Aortic smooth muscle cell (primary cell): Measurements from ENCODE around the gene HERC5. TPM values are rescaled to one million over a fixed set of nuclear protein-coding genes. Genes with fewer than 3 reads are reported as not detected.

Experiments
- total RNA-seq: library from RNA; depleted of rRNA; stranded (reverse); fragments of >200 nt; gene quantifications from 2 replicates; pipeline ENCODE4 v1.2.3, GENCODE V29; 2014

The HERC5 gene
- 1.6 and 2.5 TPM in 2 replicates for total RNA-seq

DNA sequence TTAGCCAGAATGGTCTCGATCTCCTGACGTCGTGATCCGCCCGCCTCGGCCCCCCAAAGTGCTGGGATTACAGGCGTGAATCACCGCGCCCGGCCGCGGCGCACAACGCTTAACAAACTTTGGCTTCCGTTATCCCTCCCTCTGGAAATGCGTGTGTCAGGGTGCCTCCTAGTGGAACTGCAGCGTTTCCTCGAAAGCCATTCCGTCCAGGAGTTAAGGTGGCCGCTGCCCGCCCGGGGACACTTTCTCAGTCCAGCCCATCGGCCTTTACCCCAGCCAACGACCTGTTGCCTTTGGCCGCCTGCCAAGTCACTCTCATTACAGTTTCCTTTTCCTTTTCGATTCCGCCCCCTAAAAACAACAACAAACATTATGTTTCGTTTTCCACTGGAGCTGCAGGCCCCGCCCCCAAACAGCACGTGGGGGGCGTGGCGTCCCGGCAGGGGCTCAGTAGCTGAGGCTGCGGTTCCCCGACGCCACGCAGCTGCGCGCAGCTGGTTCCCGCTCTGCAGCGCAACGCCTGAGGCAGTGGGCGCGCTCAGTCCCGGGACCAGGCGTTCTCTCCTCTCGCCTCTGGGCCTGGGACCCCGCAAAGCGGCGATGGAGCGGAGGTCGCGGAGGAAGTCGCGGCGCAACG lies at the start of gene HERC5:
HERC5 (plus strand) TSS at position 450 of the 637 bp plus-strand sequence; CDS start at position 601, 151 bp downstream.

DNA sequence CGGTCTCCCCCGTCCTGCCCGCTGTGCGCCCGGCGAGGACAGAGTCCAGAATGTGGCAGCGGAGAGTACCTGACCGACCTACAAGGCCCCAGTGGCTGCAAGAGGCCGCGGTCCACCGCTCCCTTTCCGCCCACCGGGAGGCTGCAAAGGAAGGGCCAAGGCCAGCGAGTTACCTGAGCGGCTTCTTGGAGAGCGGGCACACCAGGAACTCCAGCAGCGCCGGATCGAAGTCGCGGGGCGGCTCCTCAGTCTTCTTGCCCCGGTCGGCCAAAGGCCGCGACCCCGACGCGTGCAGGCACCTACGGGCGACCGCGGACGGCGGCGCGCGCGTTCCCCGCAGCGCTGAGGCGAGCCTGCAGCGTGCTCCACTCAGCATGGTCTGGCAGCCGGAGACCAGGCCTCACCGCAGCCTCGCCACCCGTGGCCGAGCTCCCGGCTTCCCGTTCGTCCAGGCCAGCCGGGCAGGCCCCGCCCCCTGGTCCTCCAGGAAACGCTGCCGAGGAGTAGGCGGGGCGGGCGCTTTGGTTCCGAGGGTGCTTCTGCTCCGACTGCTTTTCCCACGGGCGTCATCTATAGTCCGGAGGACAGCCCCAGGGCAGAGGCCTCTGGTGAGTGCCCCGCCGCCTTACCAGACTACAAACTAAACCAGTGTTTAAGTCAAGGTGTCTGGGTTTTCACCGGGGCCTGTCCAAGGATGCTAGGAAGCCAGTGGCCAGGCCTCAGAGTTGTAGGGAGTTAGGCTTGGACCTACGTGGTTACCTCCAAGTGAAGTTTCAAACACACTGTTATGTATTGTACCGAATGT lies 66.6 kb downstream of the HERC5 start, which contains the start of gene PYURF:
PYURF (minus strand) TSS at position 452 of the 805 bp plus-strand sequence; CDS start at position 376, 76 bp downstream.

Other genes with a start within 250 kb of the HERC5 start
- gene PPM1K, start 172.6 kb upstream of the HERC5 start, total RNA-seq = 18.7 and 19.4 TPM in 2 replicates
- 6.3 and 7.5 TPM in 2 replicates for gene HERC6, start 78.3 kb upstream of the HERC5 start, total RNA-seq
- 75.4 and 81.0 TPM in 2 replicates for gene PYURF, start 66.7 kb downstream of the HERC5 start, total RNA-seq
- gene HERC3, start 135.4 kb downstream of the HERC5 start, total RNA-seq = 13.3 and 14.0 TPM in 2 replicates
- gene NAP1L5, start 240.7 kb downstream of the HERC5 start, total RNA-seq = 11.6 and 15.1 TPM in 2 replicates